Nephron progenitor cell (in vitro differentiated cells): ENCODE data around the gene MLC1.

ENCODE experiments used
- DNase-seq: peaks from one replicate; pipeline ENCODE4 v3.0.0; 2021
- H3K27ac Mint-ChIP-seq: 2 replicates; pipeline ENCODE4 v1.8.0; 2021; ENCODE audit warnings: mild to moderate bottlenecking, moderate library complexity, mixed read lengths
- H3K27me3 Mint-ChIP-seq: 2 replicates; pipeline ENCODE4 v1.8.0; 2021; ENCODE audit warnings: mild to moderate bottlenecking, low read depth, mixed read lengths; ENCODE audit not compliant: poor library complexity
- H3K36me3 Mint-ChIP-seq: 2 replicates; pipeline ENCODE4 v1.8.0; 2021; ENCODE audit warnings: low read depth, mixed read lengths
- H3K4me1 Mint-ChIP-seq: 2 replicates; pipeline ENCODE4 v1.8.0; 2021; ENCODE audit warnings: mixed read lengths
- H3K4me3 Mint-ChIP-seq: 2 replicates; pipeline ENCODE4 v1.8.0; 2021; ENCODE audit warnings: mild to moderate bottlenecking, moderate library complexity, mixed read lengths
- H3K9me3 Mint-ChIP-seq: 2 replicates; pipeline ENCODE4 v1.8.0; 2021; ENCODE audit warnings: mild to moderate bottlenecking, moderate library complexity, mixed read lengths
- TF ChIP-seq, protein P1 (sequence below): fragments of 200-600 bp; sonication (generic); IDR thresholded peaks from 2 replicates; pipeline ENCODE4 v1.5.0; 2021; ENCODE audit warnings: antibody characterized with exemption

MLC1 gene

DNA sequence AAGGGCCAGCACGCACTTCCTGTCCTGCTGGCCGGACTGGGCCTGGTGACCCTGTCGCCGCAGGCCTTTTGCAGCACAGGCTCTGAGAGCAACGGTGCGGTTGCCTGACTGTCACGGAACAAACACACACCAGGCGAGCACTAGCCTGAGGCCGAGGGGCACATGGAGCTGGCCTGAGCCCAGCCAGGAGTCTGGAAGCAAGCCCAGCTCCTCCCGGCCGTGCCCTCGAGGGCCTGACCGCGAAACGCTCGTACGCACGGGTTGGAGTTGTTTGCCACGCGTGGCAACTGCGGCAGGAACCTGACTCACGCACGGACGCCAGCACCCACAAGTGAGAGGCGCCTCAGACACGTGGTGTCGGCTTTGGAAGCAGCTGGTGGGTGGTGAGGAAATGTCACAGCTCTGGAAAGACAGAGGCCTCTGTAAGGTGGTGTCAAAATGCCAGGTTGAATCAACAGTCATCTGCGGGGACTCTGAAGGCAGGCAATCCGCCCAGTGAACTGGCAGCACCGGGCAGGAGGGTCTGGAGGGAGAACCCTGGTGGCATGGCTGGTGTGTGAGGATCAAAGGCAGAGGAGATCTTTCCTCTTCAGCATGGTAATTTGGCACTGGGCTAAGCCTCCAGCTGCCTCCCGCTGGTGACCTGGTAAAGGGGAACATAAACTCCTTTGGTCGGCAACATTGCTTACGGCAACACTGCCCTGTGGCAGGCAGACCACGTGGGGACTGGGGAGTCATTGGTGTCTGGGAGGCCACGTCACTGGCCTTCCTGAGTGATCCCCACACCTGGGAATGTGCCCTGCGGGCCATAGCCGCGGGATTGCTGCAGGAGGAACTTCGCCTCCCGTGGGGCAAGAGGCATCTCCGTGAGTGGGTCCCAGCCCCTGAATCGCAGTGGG lies 57.3 kb downstream of the MLC1 start:
- peaks cover 76% of the 10 kb centered on the region for H3K27me3 Mint-ChIP-seq
- peaks cover 11% of the 10 kb centered on the region for H3K9me3 Mint-ChIP-seq
- no peak for DNase-seq
- H3K27ac Mint-ChIP-seq: no peak overlapping the region
- H3K36me3 Mint-ChIP-seq: no peaks in the 10 kb centered on the region
- H3K4me1 Mint-ChIP-seq: peaks cover 5% of the 10 kb centered on the region
- no peak overlapping the region for H3K4me3 Mint-ChIP-seq
- TF ChIP-seq, protein P1, sequence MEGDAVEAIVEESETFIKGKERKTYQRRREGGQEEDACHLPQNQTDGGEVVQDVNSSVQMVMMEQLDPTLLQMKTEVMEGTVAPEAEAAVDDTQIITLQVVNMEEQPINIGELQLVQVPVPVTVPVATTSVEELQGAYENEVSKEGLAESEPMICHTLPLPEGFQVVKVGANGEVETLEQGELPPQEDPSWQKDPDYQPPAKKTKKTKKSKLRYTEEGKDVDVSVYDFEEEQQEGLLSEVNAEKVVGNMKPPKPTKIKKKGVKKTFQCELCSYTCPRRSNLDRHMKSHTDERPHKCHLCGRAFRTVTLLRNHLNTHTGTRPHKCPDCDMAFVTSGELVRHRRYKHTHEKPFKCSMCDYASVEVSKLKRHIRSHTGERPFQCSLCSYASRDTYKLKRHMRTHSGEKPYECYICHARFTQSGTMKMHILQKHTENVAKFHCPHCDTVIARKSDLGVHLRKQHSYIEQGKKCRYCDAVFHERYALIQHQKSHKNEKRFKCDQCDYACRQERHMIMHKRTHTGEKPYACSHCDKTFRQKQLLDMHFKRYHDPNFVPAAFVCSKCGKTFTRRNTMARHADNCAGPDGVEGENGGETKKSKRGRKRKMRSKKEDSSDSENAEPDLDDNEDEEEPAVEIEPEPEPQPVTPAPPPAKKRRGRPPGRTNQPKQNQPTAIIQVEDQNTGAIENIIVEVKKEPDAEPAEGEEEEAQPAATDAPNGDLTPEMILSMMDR: no peak

DNA sequence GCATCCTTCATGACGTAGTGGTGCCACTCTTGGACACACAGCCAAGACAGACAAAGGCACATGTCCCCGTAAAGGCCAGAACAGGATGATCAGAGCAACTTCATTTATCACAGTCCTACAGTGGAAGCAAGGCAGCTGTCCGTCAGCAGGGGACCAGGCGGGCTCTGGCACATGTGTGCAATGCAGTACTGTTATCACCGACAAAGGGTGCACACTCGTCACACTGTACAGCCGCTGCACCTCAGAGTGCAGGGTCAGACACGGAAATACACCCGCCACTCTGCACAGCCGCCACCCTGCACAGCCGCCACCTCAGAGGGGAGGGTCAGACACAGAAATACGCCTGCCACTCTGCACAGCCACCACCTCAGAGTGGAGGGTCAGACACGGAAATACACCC lies 59.2 kb downstream of the MLC1 start:
- TF ChIP-seq, protein P1: no peak
- no peak for DNase-seq
- Mint-ChIP-seq H3K4me1 (no peaks in the 10 kb centered on the region), H3K36me3 (no peaks in the 10 kb centered on the region), H3K27ac (no peak overlapping the region), H3K4me3 (no peak overlapping the region), H3K27me3 (peaks cover 65% of the 10 kb centered on the region), H3K9me3 (peaks cover 11% of the 10 kb centered on the region)

DNA sequence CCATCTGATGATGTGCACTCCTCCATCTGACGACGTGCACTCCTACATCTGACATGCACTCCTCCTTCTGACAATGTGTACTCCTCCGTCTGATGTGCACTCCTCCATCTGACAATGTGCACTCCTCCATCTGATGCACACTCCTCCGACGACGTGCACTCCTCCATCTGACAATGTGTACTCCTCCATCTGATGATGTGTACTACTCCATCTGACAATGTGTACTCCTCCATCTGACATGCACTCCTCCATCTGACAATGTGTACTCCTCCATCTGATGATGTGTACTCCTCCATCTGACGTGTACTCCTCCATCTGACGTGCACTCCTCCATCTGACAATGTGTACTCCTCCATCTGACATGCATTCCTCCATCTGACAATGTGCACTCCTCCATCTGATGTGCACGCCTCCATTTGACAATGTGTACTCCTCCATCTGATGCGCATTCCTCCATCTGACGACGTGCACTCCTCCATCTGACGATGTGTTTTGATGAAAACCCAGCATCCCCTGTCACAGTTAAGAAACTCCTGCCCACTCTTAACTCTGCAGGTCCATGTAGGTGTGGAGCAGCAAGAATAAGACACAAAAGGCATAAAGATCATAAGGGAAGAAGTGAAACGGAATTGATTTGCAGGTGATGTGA lies 62.9 kb downstream of the MLC1 start:
- no peaks in the 10 kb centered on the region for H3K36me3 Mint-ChIP-seq
- TF ChIP-seq, protein P1: no peak
- H3K4me1 Mint-ChIP-seq: no peaks in the 10 kb centered on the region
- DNase-seq: no peak
- H3K27me3 Mint-ChIP-seq: peaks cover 39% of the 10 kb centered on the region
- peaks cover 11% of the 10 kb centered on the region for H3K9me3 Mint-ChIP-seq
- H3K4me3 Mint-ChIP-seq: no peak overlapping the region
- no peak overlapping the region for H3K27ac Mint-ChIP-seq

DNA sequence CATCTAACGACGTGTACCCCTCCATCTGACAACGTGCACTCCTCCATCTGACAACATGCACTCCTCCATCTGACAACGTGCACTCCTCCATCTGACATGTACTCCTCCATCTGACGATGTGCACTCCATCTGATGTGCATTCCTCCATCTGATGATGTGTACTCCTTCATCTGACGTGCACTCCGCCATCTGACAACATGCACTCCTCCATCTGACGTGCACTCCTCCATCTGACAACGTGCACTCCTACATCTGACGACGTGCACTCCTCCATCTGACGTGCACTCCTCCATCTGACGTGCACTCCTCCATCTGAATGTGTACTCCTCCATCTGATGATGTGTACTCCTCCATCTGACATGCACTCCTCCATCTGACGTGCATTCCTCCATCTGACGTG lies 64.6 kb downstream of the MLC1 start:
- no peak overlapping the region for H3K4me3 Mint-ChIP-seq
- no peak for DNase-seq
- TF ChIP-seq, protein P1: no peak
- no peaks in the 10 kb centered on the region for H3K36me3 Mint-ChIP-seq
- no peaks in the 10 kb centered on the region for H3K4me1 Mint-ChIP-seq
- H3K9me3 Mint-ChIP-seq: peaks cover 11% of the 10 kb centered on the region
- H3K27ac Mint-ChIP-seq: no peak overlapping the region
- peaks cover 22% of the 10 kb centered on the region for H3K27me3 Mint-ChIP-seq

DNA sequence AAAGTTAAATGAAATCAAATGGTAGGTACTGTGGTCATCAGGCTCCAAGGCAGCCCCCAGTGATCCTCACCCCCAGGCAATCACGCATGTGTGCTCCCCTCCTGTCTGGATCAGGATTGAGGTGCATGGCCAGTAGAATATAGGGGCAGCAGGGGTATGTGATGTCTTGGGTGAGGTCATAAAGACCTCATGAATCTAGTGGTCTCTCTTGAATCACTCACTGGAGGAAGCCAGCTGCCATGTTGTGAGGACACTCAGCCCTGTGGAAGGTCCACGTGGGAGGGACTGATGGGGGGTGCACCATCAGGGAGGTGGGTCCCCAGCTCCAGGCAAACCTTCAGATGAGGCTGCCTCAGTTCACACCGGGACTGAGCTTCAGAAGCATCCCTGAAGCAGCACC lies 65.9 kb downstream of the MLC1 start:
- H3K27ac Mint-ChIP-seq: no peak overlapping the region
- TF ChIP-seq, protein P1: no peak
- no peaks in the 10 kb centered on the region for H3K4me1 Mint-ChIP-seq
- H3K9me3 Mint-ChIP-seq: peaks cover 3% of the 10 kb centered on the region
- DNase-seq: no peak
- peaks cover 15% of the 10 kb centered on the region for H3K27me3 Mint-ChIP-seq
- H3K36me3 Mint-ChIP-seq: no peaks in the 10 kb centered on the region
- H3K4me3 Mint-ChIP-seq: no peak overlapping the region
